Thymus (tissue), 11 donors: Measurements from ENCODE around the gene FBN3. TPM values are rescaled to one million over a fixed set of nuclear protein-coding genes. Genes with fewer than 3 reads are reported as not detected.

Experiments
- DNase-seq, 9 donors: peaks; one replicate each; pipeline ENCODE4 v3.0.0-alpha.2; 2013; ENCODE audit warnings: low spot score in 9 of 9, low read depth in 6 of 9, missing footprints in 1 of 9
- H3K27ac ChIP-seq, 2 donors: one replicate each; pipeline ENCODE4 v1.5.1; 2013; ENCODE audit warnings: control low read depth in 1 of 2, low read depth in 1 of 2, low read length in 1 of 2, mild to moderate bottlenecking in 1 of 2, moderate library complexity in 1 of 2
- H3K27me3 ChIP-seq, 2 donors: one replicate each; pipeline ENCODE4 v1.5.1; 2013; ENCODE audit warnings: low read length in 1 of 2; ENCODE audit not compliant: control insufficient read depth in 2 of 2, insufficient read depth in 1 of 2
- H3K36me3 ChIP-seq, 2 donors: one replicate each; pipeline ENCODE4 v1.5.1; 2013; ENCODE audit warnings: low read length in 1 of 2, mild to moderate bottlenecking in 1 of 2, moderate library complexity in 1 of 2; ENCODE audit not compliant: control insufficient read depth in 2 of 2, insufficient read depth in 2 of 2
- H3K4me1 ChIP-seq, 2 donors: one replicate each; pipeline ENCODE4 v1.5.1; 2013; ENCODE audit warnings: low read length in 2 of 2; ENCODE audit not compliant: control insufficient read depth in 2 of 2, insufficient read depth in 2 of 2
- H3K4me3 ChIP-seq, 2 donors: one replicate each; pipeline ENCODE4 v1.5.1; 2013; ENCODE audit warnings: low read length in 2 of 2, control low read depth in 1 of 2, mild to moderate bottlenecking in 1 of 2
- H3K9me3 ChIP-seq, 2 donors: one replicate each; pipeline ENCODE4 v1.5.1; 2013; ENCODE audit warnings: low read length in 1 of 2, mild to moderate bottlenecking in 1 of 2; ENCODE audit not compliant: control insufficient read depth in 2 of 2, insufficient read depth in 1 of 2
- WGBS: extraction: QIAGEN DNeasy Blood & Tissue Kit; methylation state at CpG from one replicate; pipeline ENCODE4 v1.1.7; 2013; 5-methylcytosine and 5-hydroxymethylcytosine counted together
- polyA plus RNA-seq: library from polyadenylated mRNA; stranded (reverse); fragments of 200-250 nt; gene quantifications from one replicate; pipeline ENCODE4 v1.2.3, GENCODE V29; 2013
- total RNA-seq: library from RNA; stranded (reverse); fragments of 120-200 nt; gene quantifications from one replicate; pipeline ENCODE4 v1.2.4, GENCODE V29; 2013
- donor health status: healthy.

Gene FBN3
- total and polyA plus RNA-seq, 2 donors = 0.16 to 0.61 TPM

- H3K27ac ChIP-seq = no peak overlapping the region
- no peaks in the 10 kb centered on the region for H3K27me3 ChIP-seq
- H3K4me1 ChIP-seq = no peaks in the 10 kb centered on the region
- WGBS = 97% methylated on average over 6 of the region's 6 CpGs
- DNase-seq = no peak
- no peaks in the 10 kb centered on the region for H3K9me3 ChIP-seq
- H3K4me3 ChIP-seq = no peak overlapping the region
- H3K36me3 ChIP-seq = no peaks in the 10 kb centered on the region
Observed at GRCh38 chr19:8079988-8080387, 69.4 kb downstream of the FBN3 start.

GRCh38 chr19:8075158-8076074 lies 74.0 kb downstream of the FBN3 start:
- Histone ChIP-seq H3K27ac (no peak overlapping the region), H3K4me1 (peaks cover 2 to 16% of the 10 kb centered on the region in 2 donors), H3K4me3 (no peak overlapping the region), H3K27me3 (no peaks in the 10 kb centered on the region), H3K36me3 (no peaks in the 10 kb centered on the region), H3K9me3 (peaks cover 0 to 8% of the 10 kb centered on the region in 2 donors)
- 95% methylated on average over 13 of the region's 13 CpGs for WGBS
- no peak for DNase-seq

GRCh38 chr19:8074501-8074900 lies 74.9 kb downstream of the FBN3 start:
- Histone ChIP-seq H3K27ac (no peak overlapping the region), H3K9me3 (peaks cover 0 to 14% of the 10 kb centered on the region in 2 donors), H3K27me3 (no peaks in the 10 kb centered on the region), H3K4me3 (no peak overlapping the region), H3K4me1 (peaks cover 2 to 16% of the 10 kb centered on the region in 2 donors), H3K36me3 (no peaks in the 10 kb centered on the region)
- WGBS = 98% methylated on average over 1 of the region's 1 CpG
- DNase-seq = no peak

GRCh38 chr19:8071912-8072311 lies 77.5 kb downstream of the FBN3 start:
- WGBS = 95% methylated on average over 15 of the region's 15 CpGs

GRCh38 chr19:8069096-8069973 lies 80.1 kb downstream of the FBN3 start:
- WGBS = 89% methylated on average over 13 of the region's 13 CpGs
- Histone ChIP-seq H3K27me3 (no peaks in the 10 kb centered on the region), H3K27ac (no peak overlapping the region), H3K36me3 (no peaks in the 10 kb centered on the region), H3K4me3 (no peak overlapping the region), H3K4me1 (peaks cover 2 to 16% of the 10 kb centered on the region in 2 donors), H3K9me3 (peaks cover 0 to 19% of the 10 kb centered on the region in 2 donors)
- DNase-seq = no peak

More at GRCh38 chr19:8071912-8072311, 77.5 kb downstream of the FBN3 start:
- H3K27ac ChIP-seq = no peak overlapping the region
- H3K36me3 ChIP-seq = no peaks in the 10 kb centered on the region
- no peak overlapping the region for H3K4me3 ChIP-seq
- H3K9me3 ChIP-seq = peaks cover 0 to 23% of the 10 kb centered on the region in 2 donors
- DNase-seq = no peak
- H3K4me1 ChIP-seq = peaks cover 2 to 16% of the 10 kb centered on the region in 2 donors
- H3K27me3 ChIP-seq = no peaks in the 10 kb centered on the region

- Histone ChIP-seq H3K4me1 (no peaks in the 10 kb centered on the region), H3K36me3 (no peaks in the 10 kb centered on the region), H3K9me3 (peaks cover 0 to 17% of the 10 kb centered on the region in 2 donors), H3K27ac (no peak overlapping the region), H3K4me3 (no peak overlapping the region), H3K27me3 (no peaks in the 10 kb centered on the region)
- DNase-seq = no peak
- 98% methylated on average over 20 of the region's 20 CpGs for WGBS
Observed at GRCh38 chr19:8065875-8066261, 83.5 kb downstream of the FBN3 start.

- H3K27ac ChIP-seq = no peak overlapping the region
- H3K36me3 ChIP-seq = no peaks in the 10 kb centered on the region
- no peak overlapping the region for H3K4me3 ChIP-seq
- no peak for DNase-seq
- 80% methylated on average over 24 of the region's 24 CpGs for WGBS
- H3K9me3 ChIP-seq = peaks cover 0 to 12% of the 10 kb centered on the region in 2 donors
- H3K4me1 ChIP-seq = no peaks in the 10 kb centered on the region
- no peaks in the 10 kb centered on the region for H3K27me3 ChIP-seq
Observed at GRCh38 chr19:8064911-8065874, 84.2 kb downstream of the FBN3 start.

- Histone ChIP-seq H3K9me3 (no peaks in the 10 kb centered on the region), H3K27me3 (no peaks in the 10 kb centered on the region)
- DNase-seq = no peak
Observed at GRCh38 chr19:8057545-8058270, 91.7 kb downstream of the FBN3 start.

More at GRCh38 chr19:8057545-8058270, 91.7 kb downstream of the FBN3 start:
- Histone ChIP-seq H3K27ac (no peak overlapping the region), H3K4me1 (no peaks in the 10 kb centered on the region), H3K4me3 (no peak overlapping the region), H3K36me3 (no peaks in the 10 kb centered on the region)
- WGBS = 83% methylated on average over 7 of the region's 7 CpGs
